ENCODE measurements around the gene GCSAM. TPM values are rescaled to one million over a fixed set of nuclear protein-coding genes. Genes with fewer than 3 reads are reported as not detected.

GCSAM gene
- total RNA-seq, 1 experiment from 2014 or later: not detected

DNA sequence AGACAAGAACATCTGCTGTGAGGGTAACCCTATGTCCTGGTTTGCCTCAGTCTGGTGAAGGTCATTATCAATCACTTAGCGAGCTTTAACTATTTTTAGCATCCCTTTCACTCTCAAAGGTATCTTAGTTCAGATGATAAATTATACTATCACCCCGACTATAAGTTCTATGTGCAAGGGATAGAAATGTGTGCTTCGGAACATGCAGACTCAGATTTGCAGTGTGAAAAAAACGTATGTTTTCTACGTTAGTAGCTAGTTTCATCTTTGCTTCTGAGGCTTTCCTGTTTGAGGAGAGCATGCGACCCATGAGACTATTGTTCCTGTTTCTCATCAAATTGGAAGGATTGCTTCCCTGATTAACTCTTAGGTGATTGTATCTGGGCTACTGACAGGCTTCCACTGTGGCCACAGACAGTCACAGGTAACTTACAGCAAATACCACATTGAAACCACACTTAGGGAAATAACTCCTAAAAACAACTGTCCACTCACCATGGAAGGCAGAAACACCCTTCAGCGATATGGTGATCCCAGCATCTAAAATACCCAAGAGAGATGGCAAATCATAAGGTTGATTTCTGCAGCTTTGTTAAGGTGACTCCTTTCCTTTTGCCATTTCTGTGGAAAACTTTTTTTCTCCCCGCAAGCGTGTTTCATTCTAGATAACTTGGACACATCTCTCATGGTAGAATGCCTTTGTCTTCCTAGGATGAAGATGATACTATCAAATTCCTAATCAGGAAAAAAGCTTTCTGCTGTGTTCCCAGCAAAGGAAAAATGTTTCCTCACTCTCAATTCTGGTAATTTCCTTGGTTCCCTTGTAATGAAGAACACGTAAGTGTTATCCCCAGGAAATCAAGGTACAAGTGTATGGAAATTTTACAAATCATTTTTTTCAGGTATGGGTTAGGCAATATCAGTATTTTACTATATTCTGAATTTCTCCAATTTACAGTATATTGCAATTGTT lies 5.2 kb downstream of the GCSAM start:
- H4K91ac ChIP-seq (ENCODE audit: insufficient read length, low read depth, low read length): no peak overlapping the region
- Mint-ChIP-seq H3K27me3 (ENCODE audit: low read depth) (no peaks in the 10 kb centered on the region), H3K9me3 (no peaks in the 10 kb centered on the region; a peak in 1 of 5 replicates), H3K27ac (peak overlapping the region in 2 of 3 experiments; percentile 52 to 93; a peak in 2 of 7 replicates), H3K4me3 (no peak overlapping the region), H3K4me1 (peaks cover 42 to 56% of the 10 kb centered on the region in 2 experiments), H3K36me3 (ENCODE audit: insufficient read depth in 1 of 3, low read depth in 3 of 3) (peaks cover 0 to 4% (median 0%) of the 10 kb centered on the region in 3 experiments; a peak in 2 of 7 replicates)
- no peak overlapping the region for H4K5ac ChIP-seq (ENCODE audit: insufficient read length, low read depth, low read length)
- H3K4me1 ChIP-seq (ENCODE audit: insufficient read depth, low read length): peaks cover 16% of the 10 kb centered on the region; the same call in 1 of the 2 replicates
- no peak overlapping the region for H4K8ac ChIP-seq (replicated peaks; ENCODE audit: insufficient read length, low read depth, low read length)
- H3K56ac ChIP-seq (ENCODE audit: insufficient read length, low read depth, low read length): no peak overlapping the region
- no peak overlapping the region for H2BK20ac ChIP-seq (ENCODE audit: low read depth, low read length, poor library complexity, severe bottlenecking)
- H2AFZ ChIP-seq (ENCODE audit: low read length): no peak overlapping the region
- no peaks in the 10 kb centered on the region for H4K20me1 ChIP-seq (ENCODE audit: control insufficient read depth, insufficient read depth, insufficient read length)
- WGBS (ENCODE audit: extremely low coverage, insufficient read length, low lambda C conversion rate): no CpG with 5 or more reads among the region's 10 CpGs
- H3T11ph ChIP-seq (ENCODE audit: low read length): peak overlapping the region; percentile 10
- TF ChIP-seq, protein P1, sequence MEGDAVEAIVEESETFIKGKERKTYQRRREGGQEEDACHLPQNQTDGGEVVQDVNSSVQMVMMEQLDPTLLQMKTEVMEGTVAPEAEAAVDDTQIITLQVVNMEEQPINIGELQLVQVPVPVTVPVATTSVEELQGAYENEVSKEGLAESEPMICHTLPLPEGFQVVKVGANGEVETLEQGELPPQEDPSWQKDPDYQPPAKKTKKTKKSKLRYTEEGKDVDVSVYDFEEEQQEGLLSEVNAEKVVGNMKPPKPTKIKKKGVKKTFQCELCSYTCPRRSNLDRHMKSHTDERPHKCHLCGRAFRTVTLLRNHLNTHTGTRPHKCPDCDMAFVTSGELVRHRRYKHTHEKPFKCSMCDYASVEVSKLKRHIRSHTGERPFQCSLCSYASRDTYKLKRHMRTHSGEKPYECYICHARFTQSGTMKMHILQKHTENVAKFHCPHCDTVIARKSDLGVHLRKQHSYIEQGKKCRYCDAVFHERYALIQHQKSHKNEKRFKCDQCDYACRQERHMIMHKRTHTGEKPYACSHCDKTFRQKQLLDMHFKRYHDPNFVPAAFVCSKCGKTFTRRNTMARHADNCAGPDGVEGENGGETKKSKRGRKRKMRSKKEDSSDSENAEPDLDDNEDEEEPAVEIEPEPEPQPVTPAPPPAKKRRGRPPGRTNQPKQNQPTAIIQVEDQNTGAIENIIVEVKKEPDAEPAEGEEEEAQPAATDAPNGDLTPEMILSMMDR (conservative IDR thresholded peaks at IDR 0.05): no peak
- H3K79me2 ChIP-seq (ENCODE audit: insufficient read depth, low read length): no peaks in the 10 kb centered on the region
- H2BK12ac ChIP-seq (ENCODE audit: insufficient read length, low read depth, low read length): no peak overlapping the region
- no peak for DNase-seq
- H2BK5ac ChIP-seq (ENCODE audit: insufficient read length, low read length): no peak overlapping the region
- no peak overlapping the region for H2BK15ac ChIP-seq (ENCODE audit: low read depth, low read length)
- H3K23ac ChIP-seq (ENCODE audit: insufficient read length, low read depth, low read length): no peak overlapping the region
- no peaks in the 10 kb centered on the region for H3K79me1 ChIP-seq (ENCODE audit: insufficient read depth, low read depth, low read length, poor library complexity, severe bottlenecking)
- H3K4ac ChIP-seq (ENCODE audit: low read depth, low read length): no peak overlapping the region
- H3K9me3 ChIP-seq (ENCODE audit: control insufficient read depth, low read depth, low read length): no peaks in the 10 kb centered on the region
- H3K27ac ChIP-seq (ENCODE audit: insufficient read length, low read depth, low read length): no peak overlapping the region
- no peak overlapping the region for H3K14ac ChIP-seq (ENCODE audit: insufficient read depth, low read length)
- no peaks in the 10 kb centered on the region for H3K27me3 ChIP-seq (ENCODE audit: insufficient read depth, low read length)
- no peaks in the 10 kb centered on the region for H3K23me2 ChIP-seq (ENCODE audit: insufficient read length, low read depth, low read length, poor library complexity, severe bottlenecking)
- no peak overlapping the region for H3K18ac ChIP-seq (ENCODE audit: insufficient read length, low read depth, low read length)
- peak overlapping the region; percentile 41 for H2BK120ac ChIP-seq (ENCODE audit: low read depth, low read length, poor library complexity, severe bottlenecking)
- no peak overlapping the region for H3K4me2 ChIP-seq (ENCODE audit: insufficient read depth, insufficient read length, low read length)
- no peak overlapping the region for H3K9ac ChIP-seq (ENCODE audit: extremely low read depth, insufficient read length, low read length)
- no peak overlapping the region for H2AK5ac ChIP-seq (ENCODE audit: insufficient read length, low read length)
